ENCODE data around the gene MZB1. TPM values are rescaled to one million over a fixed set of nuclear protein-coding genes. Genes with fewer than 3 reads are reported as not detected.

MZB1 gene
- total and polyA plus RNA-seq, 10 donors = 72.6 to 273 (median 129) TPM

- TF ChIP-seq POLR2AphosphoS5 (IDR thresholded peaks at IDR 0.05) = no peak
- no peak for TF ChIP-seq POLR2A (IDR thresholded peaks at IDR 0.05)
- TF ChIP-seq, protein P1, sequence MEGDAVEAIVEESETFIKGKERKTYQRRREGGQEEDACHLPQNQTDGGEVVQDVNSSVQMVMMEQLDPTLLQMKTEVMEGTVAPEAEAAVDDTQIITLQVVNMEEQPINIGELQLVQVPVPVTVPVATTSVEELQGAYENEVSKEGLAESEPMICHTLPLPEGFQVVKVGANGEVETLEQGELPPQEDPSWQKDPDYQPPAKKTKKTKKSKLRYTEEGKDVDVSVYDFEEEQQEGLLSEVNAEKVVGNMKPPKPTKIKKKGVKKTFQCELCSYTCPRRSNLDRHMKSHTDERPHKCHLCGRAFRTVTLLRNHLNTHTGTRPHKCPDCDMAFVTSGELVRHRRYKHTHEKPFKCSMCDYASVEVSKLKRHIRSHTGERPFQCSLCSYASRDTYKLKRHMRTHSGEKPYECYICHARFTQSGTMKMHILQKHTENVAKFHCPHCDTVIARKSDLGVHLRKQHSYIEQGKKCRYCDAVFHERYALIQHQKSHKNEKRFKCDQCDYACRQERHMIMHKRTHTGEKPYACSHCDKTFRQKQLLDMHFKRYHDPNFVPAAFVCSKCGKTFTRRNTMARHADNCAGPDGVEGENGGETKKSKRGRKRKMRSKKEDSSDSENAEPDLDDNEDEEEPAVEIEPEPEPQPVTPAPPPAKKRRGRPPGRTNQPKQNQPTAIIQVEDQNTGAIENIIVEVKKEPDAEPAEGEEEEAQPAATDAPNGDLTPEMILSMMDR (IDR thresholded peaks at IDR 0.05 in 8 of 11, conservative IDR thresholded peaks at IDR 0.05 in 3 of 11) = no peak
- H3K27me3 ChIP-seq (replicated peaks in 1 of 7) = peaks cover 0 to 36% (median 15%) of the 10 kb centered on the region in 7 donors
- H3K27ac ChIP-seq = no peak overlapping the region
- peaks cover 9 to 59% (median 42%) of the 10 kb centered on the region in 6 donors for H3K4me1 ChIP-seq
- no peaks in the 10 kb centered on the region for H3K9me3 ChIP-seq
- WGBS, 5 donors = 67 to 91% (median 78%) methylated on average over 5 to 8 of the region's 8 CpGs
- DNase-seq = no peak
- no peak overlapping the region for H3K4me3 ChIP-seq
- peaks cover 0 to 10% (median 0%) of the 10 kb centered on the region in 6 donors for H3K36me3 ChIP-seq
- intact Hi-C loops (cut with DNase I; ENCODE audit: low total_unique reads) = no loop called here
Measured at GRCh38 chr5:139395844-139396640, 6.3 kb upstream of the MZB1 start.

DNA sequence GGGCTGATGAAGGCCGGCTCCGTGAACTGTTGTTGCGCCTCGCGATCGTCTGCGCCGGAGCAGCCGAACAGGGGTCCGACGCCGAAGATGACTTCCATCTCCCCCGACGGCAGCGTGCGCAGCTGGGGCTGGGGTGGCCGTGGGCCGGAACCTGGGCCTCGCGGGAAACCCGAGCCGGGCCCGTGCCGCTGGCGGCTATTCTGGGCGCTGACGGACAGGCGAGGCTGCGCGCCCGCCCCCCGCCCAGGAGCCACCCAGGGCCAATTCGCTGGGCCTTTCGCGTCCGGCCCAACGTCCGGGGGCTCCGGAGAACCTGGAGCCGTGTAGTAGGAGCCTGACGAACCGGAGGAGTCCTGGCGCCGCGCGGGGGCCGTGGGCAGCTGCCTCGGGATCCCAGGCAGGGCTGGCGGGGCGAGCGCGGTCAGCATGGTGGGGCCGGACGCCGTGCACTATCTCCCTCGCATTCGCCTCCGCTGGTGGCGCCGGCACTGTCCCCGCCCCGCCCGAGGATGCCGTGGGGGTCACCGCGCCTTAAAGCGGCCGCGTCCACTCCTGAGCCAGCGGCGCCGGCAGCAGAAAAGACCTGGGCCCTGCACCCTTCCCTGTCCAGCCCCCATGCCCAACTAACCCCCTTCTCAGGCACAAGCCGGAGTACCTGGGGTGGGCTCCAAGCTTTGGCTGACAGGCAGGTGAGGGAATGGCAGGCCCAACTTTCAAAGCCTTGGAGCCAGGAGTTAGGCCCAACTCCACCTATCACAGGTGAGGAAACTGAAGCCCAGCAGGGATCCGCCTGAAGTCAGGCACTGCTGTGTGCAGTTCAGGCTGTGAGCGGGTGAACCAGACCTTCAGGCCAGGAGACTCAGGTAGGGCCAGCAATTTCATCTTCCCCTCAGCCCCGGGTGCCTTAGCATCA lies 5.2 kb upstream of the MZB1 start, which contains the start of gene PROB1:
Gene PROB1, minus strand, starts transcription at position 451 of the 913 bp plus-strand sequence. Its CDS starts 23 bp downstream, at position 428.
- Histone ChIP-seq H3K27ac (peak within 1 kb of the TSS in 5 of 8 donors; percentile 20 to 84 (median 49)), H3K9me3 (no peaks in the 10 kb centered on the region), H3K4me3 (peak within 1 kb of the TSS; percentile 52 to 77 (median 67)), H3K27me3 (replicated peaks in 1 of 7) (peaks cover 0 to 36% (median 15%) of the 10 kb centered on the region in 7 donors), H3K4me1 (peaks cover 12 to 71% (median 53%) of the 10 kb centered on the region in 6 donors), H3K36me3 (peaks cover 0 to 3% (median 0%) of the 10 kb centered on the region in 6 donors)
- TF ChIP-seq POLR2AphosphoS5 (IDR thresholded peaks at IDR 0.05) (peak; percentile 11 to 67 (median 63)), POLR2A (IDR thresholded peaks at IDR 0.05) (no peak)
- TF ChIP-seq, protein P1 (IDR thresholded peaks at IDR 0.05 in 8 of 11, conservative IDR thresholded peaks at IDR 0.05 in 3 of 11) = no peak
- DNase-seq = peak; percentile 82
- 52 to 67% (median 63%) methylated on average over 46 to 76 of the region's 76 CpGs for WGBS, 5 donors
- intact Hi-C loops (cut with DNase I; ENCODE audit: low total_unique reads) = no loop called here

DNA sequence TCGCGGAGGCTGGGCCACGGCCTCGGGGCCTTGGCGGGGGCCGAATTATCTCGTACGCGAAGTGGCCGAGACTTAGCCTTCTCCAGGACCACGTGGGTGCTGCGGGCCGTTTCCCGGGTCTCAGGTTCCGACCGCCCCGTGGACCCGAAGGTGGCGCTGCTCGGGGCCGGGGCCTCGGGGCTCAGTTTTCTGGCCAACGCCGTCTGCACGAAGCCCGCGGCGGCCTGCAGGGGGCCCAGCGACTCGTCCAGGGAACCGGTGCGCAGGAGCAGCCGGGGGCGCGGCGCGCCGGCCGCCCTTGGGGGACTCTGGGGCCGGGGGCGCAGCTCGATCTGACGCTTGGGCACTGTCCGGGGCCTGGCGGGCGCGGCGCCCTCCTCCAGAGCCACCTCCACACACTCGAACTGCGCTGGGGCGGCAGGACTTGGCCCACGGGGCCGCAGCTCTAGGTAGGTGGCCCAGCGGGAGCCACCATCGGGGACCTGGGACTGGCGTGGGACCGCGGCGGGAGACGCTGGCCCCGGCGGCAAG lies 4.5 kb upstream of the MZB1 start:
- peaks cover 13 to 78% (median 59%) of the 10 kb centered on the region in 6 donors for H3K4me1 ChIP-seq
- peak overlapping the region; percentile 52 to 77 (median 67) for H3K4me3 ChIP-seq
- no peaks in the 10 kb centered on the region for H3K36me3 ChIP-seq
- H3K27me3 ChIP-seq (replicated peaks in 1 of 7) = peaks cover 0 to 36% (median 15%) of the 10 kb centered on the region in 7 donors
- intact Hi-C loops (cut with DNase I; ENCODE audit: low total_unique reads) = no loop called here
- no peaks in the 10 kb centered on the region for H3K9me3 ChIP-seq
- WGBS, 5 donors = 5 to 27% (median 15%) methylated on average over 18 to 62 of the region's 62 CpGs
- DNase-seq = peak; percentile 92
- peak overlapping the region in 5 of 8 donors; percentile 20 to 84 (median 49) for H3K27ac ChIP-seq
- no peak for TF ChIP-seq POLR2A (IDR thresholded peaks at IDR 0.05)
- TF ChIP-seq, protein P1 (IDR thresholded peaks at IDR 0.05 in 8 of 11, conservative IDR thresholded peaks at IDR 0.05 in 3 of 11) = peak in 7 of 11 experiments; percentile 28 to 84 (median 56)
- peak in 1 of 3 donors; percentile 8 for TF ChIP-seq POLR2AphosphoS5 (IDR thresholded peaks at IDR 0.05)
